ENCODE results near the gene PSD4. TPM values are rescaled to one million over a fixed set of nuclear protein-coding genes. Genes with fewer than 3 reads are reported as not detected.

PSD4 gene
- total RNA-seq, 2 donors from 2014 or later: 13.1 to 16.9 TPM

- no peak for ATAC-seq (ENCODE audit: insufficient number of reproducible peaks, low FRiP score, low read depth)
- no peak for DNase-seq (ENCODE audit: low spot score)
- no peaks in the 10 kb centered on the region for H3K4me1 ChIP-seq (ENCODE audit: control insufficient read depth in 1 of 2, low read depth in 2 of 2)
Observed at GRCh38 chr2:113167962-113168340, 5.8 kb upstream of the PSD4 start.

GRCh38 chr2:113169002-113169530 lies 4.7 kb upstream of the PSD4 start:
- Histone ChIP-seq H3K9me3 (no peaks in the 10 kb centered on the region), H3K4me3 (no peak overlapping the region), H3K27me3 (replicated peaks; ENCODE audit: insufficient read depth) (no peaks in the 10 kb centered on the region), H3K36me3 (no peaks in the 10 kb centered on the region), H3K27ac (no peak overlapping the region), H3K4me1 (ENCODE audit: control insufficient read depth in 1 of 2, low read depth in 2 of 2) (no peaks in the 10 kb centered on the region)
- TF ChIP-seq CTCF (IDR thresholded peaks at IDR 0.05): no peak
- no peak for DNase-seq (ENCODE audit: low spot score)
- no peak for ATAC-seq (ENCODE audit: insufficient number of reproducible peaks, low FRiP score, low read depth)

More at GRCh38 chr2:113167962-113168340, 5.8 kb upstream of the PSD4 start:
- no peak for TF ChIP-seq CTCF (IDR thresholded peaks at IDR 0.05)
- Histone ChIP-seq H3K27me3 (replicated peaks; ENCODE audit: insufficient read depth) (no peaks in the 10 kb centered on the region), H3K4me3 (no peak overlapping the region), H3K36me3 (no peaks in the 10 kb centered on the region), H3K27ac (no peak overlapping the region), H3K9me3 (no peaks in the 10 kb centered on the region)

- no peak overlapping the region for H3K27ac ChIP-seq
- no peaks in the 10 kb centered on the region for H3K36me3 ChIP-seq
- TF ChIP-seq CTCF (IDR thresholded peaks at IDR 0.05): no peak
- no peak overlapping the region for H3K4me3 ChIP-seq
- no peaks in the 10 kb centered on the region for H3K9me3 ChIP-seq
- H3K4me1 ChIP-seq (ENCODE audit: control insufficient read depth in 1 of 2, low read depth in 2 of 2): no peaks in the 10 kb centered on the region
- no peak for ATAC-seq (ENCODE audit: insufficient number of reproducible peaks, low FRiP score, low read depth)
- DNase-seq (ENCODE audit: low spot score): no peak
- no peaks in the 10 kb centered on the region for H3K27me3 ChIP-seq (replicated peaks; ENCODE audit: insufficient read depth)
Observed at GRCh38 chr2:113169586-113169985, 4.2 kb upstream of the PSD4 start.

- ATAC-seq (ENCODE audit: insufficient number of reproducible peaks, low FRiP score, low read depth) (no peak), DNase-seq (ENCODE audit: low spot score) (no peak)
- TF ChIP-seq CTCF (IDR thresholded peaks at IDR 0.05): no peak
- Histone ChIP-seq H3K36me3 (no peaks in the 10 kb centered on the region), H3K4me3 (no peak overlapping the region), H3K27ac (no peak overlapping the region), H3K9me3 (no peaks in the 10 kb centered on the region), H3K4me1 (ENCODE audit: control insufficient read depth in 1 of 2, low read depth in 2 of 2) (no peaks in the 10 kb centered on the region), H3K27me3 (replicated peaks; ENCODE audit: insufficient read depth) (no peaks in the 10 kb centered on the region)
Observed at GRCh38 chr2:113171334-113172075, 2.3 kb upstream of the PSD4 start.

- H3K36me3 ChIP-seq: no peaks in the 10 kb centered on the region
- no peak for DNase-seq (ENCODE audit: low spot score)
Observed at GRCh38 chr2:113172721-113173541, 840 bp upstream of the PSD4 start.

More at GRCh38 chr2:113172721-113173541, 840 bp upstream of the PSD4 start:
- no peaks in the 10 kb centered on the region for H3K27me3 ChIP-seq (replicated peaks; ENCODE audit: insufficient read depth)
- no peaks in the 10 kb centered on the region for H3K4me1 ChIP-seq (ENCODE audit: control insufficient read depth in 1 of 2, low read depth in 2 of 2)
- no peak for TF ChIP-seq CTCF (IDR thresholded peaks at IDR 0.05)
- H3K4me3 ChIP-seq: no peak overlapping the region
- ATAC-seq (ENCODE audit: insufficient number of reproducible peaks, low FRiP score, low read depth): no peak
- H3K9me3 ChIP-seq: no peaks in the 10 kb centered on the region
- no peak overlapping the region for H3K27ac ChIP-seq
